Retinal pigment epithelial cell (primary cell): ENCODE measurements around the gene BORA.

Experiments
- DNase-seq: peaks from one replicate; pipeline ENCODE4 v3.0.0-alpha.2; 2010; ENCODE audit warnings: low read depth
- H3K4me3 ChIP-seq: 2 replicates; pipeline ENCODE4 v1.5.1; 2011; ENCODE audit warnings: mild to moderate bottlenecking, low read length, control low read depth, moderate library complexity
- CTCF ChIP-seq: conservative IDR thresholded peaks from 2 replicates; pipeline ENCODE4 v1.5.1; 2011; ENCODE audit warnings: low read depth, low read length, control low read depth, inconsistent platforms

BORA gene

GRCh38 chr13:72727417-72728289, at the start of gene BORA, which contains the start of gene MZT1:
BORA (plus strand) TSS chr13:72727923; CDS start chr13:72728941, 1,018 bp downstream.
MZT1 (minus strand) TSS chr13:72727629; CDS start chr13:72727602, 27 bp downstream.
- H3K4me3 ChIP-seq: peak within 1 kb of the TSS; percentile 69
- no peak for TF ChIP-seq CTCF
- peak; percentile 95 for DNase-seq

- H3K4me3 ChIP-seq: no peak overlapping the region
- DNase-seq: no peak
- no peak for TF ChIP-seq CTCF
These were observed 49.4 kb upstream of the BORA start for GRCh38 chr13:72678312-72678711.

GRCh38 chr13:72680353-72680752, 47.4 kb upstream of the BORA start:
- H3K4me3 ChIP-seq: no peak overlapping the region
- DNase-seq: no peak
- TF ChIP-seq CTCF: no peak

GRCh38 chr13:72686766-72687165, 41.0 kb upstream of the BORA start:
- TF ChIP-seq CTCF: no peak
- DNase-seq: no peak
- no peak overlapping the region for H3K4me3 ChIP-seq

GRCh38 chr13:72689181-72689696, 38.5 kb upstream of the BORA start:
- DNase-seq: no peak
- H3K4me3 ChIP-seq: no peak overlapping the region
- TF ChIP-seq CTCF: no peak

- no peak for DNase-seq
- H3K4me3 ChIP-seq: no peak overlapping the region
- TF ChIP-seq CTCF: no peak
These were observed 34.7 kb upstream of the BORA start for GRCh38 chr13:72692884-72693514.

GRCh38 chr13:72693832-72694231, 33.9 kb upstream of the BORA start:
- no peak overlapping the region for H3K4me3 ChIP-seq
- TF ChIP-seq CTCF: no peak
- DNase-seq: no peak
